Transverse colon (tissue), 4 donors: ENCODE results near the gene LRRC61.
"Not testable (repeated sequence)": the region's sequence is repeated elsewhere in the genome, so short reads cannot be mapped to it uniquely, and the experiment has no call there.

Experiments
- CTCF ChIP-seq, 5 experiments: fragments of 200-600 bp in 3 of 5; fragments of 450-650 bp in 2 of 5; sonication (generic) in 3 of 5; IDR thresholded peaks; 1 replicate in 2 of 5; 2 replicates in 3 of 5; pipeline ENCODE4 v1.5.1; 2016 to 2017; ENCODE audit warnings: antibody characterized with exemption in 5 of 5, inconsistent platforms in 3 of 5, mild to moderate bottlenecking in 2 of 5, moderate library complexity in 1 of 5
- EP300 ChIP-seq: sonication (generic); formaldehyde crosslinking; IDR thresholded peaks from one replicate; pipeline ENCODE4 v1.6.1; 2017; ENCODE audit warnings: antibody characterized with exemption, low read depth
- POLR2A ChIP-seq: fragments of 450-650 bp; IDR thresholded peaks from one replicate; pipeline ENCODE4 v1.6.1; 2016; ENCODE audit warnings: antibody characterized with exemption, mild to moderate bottlenecking, moderate library complexity
- POLR2AphosphoS5 ChIP-seq, 3 donors: sonication (generic); formaldehyde crosslinking; IDR thresholded peaks; one replicate each; pipeline ENCODE4 v1.6.1; 2016; ENCODE audit warnings: antibody characterized with exemption in 3 of 3

- not testable (repeated sequence) for TF ChIP-seq POLR2AphosphoS5 (IDR thresholded peaks at IDR 0.05); CTCF (IDR thresholded peaks at IDR 0.05); POLR2A; EP300
Measured at GRCh38 chr7:150283111-150283510, 40.0 kb upstream of the LRRC61 start.
